Measurements from ENCODE around the gene SH2D3C. TPM values are rescaled to one million over a fixed set of nuclear protein-coding genes. Genes with fewer than 3 reads are reported as not detected.

The SH2D3C gene
- total RNA-seq, 1 donor from 2014 or later: 137 TPM

DNA sequence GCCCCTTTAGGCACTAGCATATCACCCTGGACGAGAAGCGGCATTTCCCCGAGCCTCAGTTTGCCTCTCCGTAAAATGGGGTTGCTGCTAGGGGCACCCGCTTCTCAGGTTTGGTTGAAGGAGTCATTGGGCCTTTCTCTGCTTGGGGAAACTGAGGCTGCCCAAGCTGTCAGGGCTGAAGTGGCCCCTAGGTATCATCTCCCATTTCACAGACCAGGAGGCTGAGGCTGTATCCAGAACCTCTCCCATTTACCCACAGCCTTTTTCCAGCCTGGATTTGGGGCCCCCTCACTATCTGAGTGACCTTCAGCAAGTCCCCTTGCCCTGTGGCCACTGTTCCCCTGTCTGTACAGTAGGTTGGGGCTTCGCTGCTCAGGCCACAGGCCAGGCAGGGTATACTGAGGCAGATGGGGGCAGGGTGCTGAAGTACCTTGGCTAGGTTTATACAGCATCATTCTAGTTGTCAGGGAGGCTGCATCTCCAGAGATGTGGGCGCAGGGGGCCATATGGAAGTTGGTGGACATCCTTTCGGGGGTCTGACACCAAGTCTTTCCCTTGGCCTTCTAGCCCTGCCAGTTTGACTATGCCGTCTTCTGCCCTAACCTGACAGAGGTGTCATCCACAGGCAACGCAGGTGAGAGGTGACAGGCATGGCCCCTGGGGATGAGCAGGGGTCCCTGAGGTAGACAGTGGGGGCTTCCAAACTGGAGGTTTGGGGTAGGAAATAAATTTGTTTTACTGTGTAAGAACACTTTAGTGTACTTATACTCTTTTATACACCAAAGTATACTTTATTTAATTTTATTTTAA, 32.1 kb upstream of the SH2D3C start:
- Mint-ChIP-seq H3K36me3 (ENCODE audit: low read depth, unreplicated experiment) (peaks cover 10% of the 10 kb centered on the region), H3K27ac (ENCODE audit: unreplicated experiment) (no peak overlapping the region), H3K4me1 (ENCODE audit: unreplicated experiment) (peaks cover 2% of the 10 kb centered on the region), H3K27me3 (ENCODE audit: unreplicated experiment) (peaks cover 23% of the 10 kb centered on the region), H3K9me3 (ENCODE audit: unreplicated experiment) (no peaks in the 10 kb centered on the region), H3K4me3 (ENCODE audit: unreplicated experiment) (no peak overlapping the region)
- TF ChIP-seq, protein P1, sequence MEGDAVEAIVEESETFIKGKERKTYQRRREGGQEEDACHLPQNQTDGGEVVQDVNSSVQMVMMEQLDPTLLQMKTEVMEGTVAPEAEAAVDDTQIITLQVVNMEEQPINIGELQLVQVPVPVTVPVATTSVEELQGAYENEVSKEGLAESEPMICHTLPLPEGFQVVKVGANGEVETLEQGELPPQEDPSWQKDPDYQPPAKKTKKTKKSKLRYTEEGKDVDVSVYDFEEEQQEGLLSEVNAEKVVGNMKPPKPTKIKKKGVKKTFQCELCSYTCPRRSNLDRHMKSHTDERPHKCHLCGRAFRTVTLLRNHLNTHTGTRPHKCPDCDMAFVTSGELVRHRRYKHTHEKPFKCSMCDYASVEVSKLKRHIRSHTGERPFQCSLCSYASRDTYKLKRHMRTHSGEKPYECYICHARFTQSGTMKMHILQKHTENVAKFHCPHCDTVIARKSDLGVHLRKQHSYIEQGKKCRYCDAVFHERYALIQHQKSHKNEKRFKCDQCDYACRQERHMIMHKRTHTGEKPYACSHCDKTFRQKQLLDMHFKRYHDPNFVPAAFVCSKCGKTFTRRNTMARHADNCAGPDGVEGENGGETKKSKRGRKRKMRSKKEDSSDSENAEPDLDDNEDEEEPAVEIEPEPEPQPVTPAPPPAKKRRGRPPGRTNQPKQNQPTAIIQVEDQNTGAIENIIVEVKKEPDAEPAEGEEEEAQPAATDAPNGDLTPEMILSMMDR (IDR thresholded peaks at IDR 0.05; ENCODE audit: unreplicated experiment): no peak
- DNase-seq (ENCODE audit: low spot score): no peak

DNA sequence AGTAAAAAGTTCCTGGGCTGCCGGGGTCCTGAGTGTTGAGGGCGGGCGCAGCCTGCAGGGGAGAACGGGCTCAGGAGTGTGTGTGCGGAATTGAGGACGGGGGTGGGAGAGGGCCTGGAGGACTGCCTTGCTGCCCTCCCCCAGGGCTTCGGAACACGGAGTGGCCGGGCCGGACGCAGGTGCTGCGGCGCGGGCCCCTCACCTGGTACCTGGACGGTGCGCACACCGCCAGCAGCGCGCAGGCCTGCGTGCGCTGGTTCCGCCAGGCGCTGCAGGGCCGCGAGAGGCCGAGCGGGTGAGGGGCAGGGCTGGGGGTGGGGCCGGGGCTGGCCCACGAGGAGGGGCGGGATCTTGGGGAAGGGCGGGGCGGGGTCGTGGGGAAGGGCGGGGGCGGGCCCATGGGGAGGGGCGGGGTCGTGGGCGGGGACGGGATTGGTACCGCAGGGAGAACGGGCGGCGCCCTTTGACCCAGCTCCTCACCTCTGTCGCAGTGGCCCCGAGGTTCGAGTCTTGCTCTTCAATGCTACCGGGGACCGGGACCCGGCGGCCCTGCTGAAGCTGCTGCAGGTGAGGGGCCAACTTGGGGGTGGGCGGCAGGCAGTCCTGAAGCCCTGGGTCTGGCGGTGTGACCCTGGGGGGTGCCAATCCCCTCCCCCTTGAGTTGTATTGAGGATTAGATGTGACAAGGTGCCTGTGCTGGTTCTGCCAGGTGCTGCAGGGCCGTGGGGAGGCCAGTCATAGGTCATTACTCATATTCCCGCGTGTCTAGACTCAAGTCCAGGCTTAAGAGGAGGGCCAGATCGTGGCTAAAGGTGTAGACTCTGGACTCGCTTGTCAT, 31.3 kb upstream of the SH2D3C start:
- Mint-ChIP-seq H3K4me1 (ENCODE audit: unreplicated experiment) (peaks cover 2% of the 10 kb centered on the region), H3K4me3 (ENCODE audit: unreplicated experiment) (no peak overlapping the region), H3K36me3 (ENCODE audit: low read depth, unreplicated experiment) (peaks cover 10% of the 10 kb centered on the region), H3K9me3 (ENCODE audit: unreplicated experiment) (no peaks in the 10 kb centered on the region), H3K27ac (ENCODE audit: unreplicated experiment) (no peak overlapping the region), H3K27me3 (ENCODE audit: unreplicated experiment) (peaks cover 21% of the 10 kb centered on the region)
- TF ChIP-seq, protein P1 (IDR thresholded peaks at IDR 0.05; ENCODE audit: unreplicated experiment): no peak
- peak; percentile 66 for DNase-seq (ENCODE audit: low spot score)

DNA sequence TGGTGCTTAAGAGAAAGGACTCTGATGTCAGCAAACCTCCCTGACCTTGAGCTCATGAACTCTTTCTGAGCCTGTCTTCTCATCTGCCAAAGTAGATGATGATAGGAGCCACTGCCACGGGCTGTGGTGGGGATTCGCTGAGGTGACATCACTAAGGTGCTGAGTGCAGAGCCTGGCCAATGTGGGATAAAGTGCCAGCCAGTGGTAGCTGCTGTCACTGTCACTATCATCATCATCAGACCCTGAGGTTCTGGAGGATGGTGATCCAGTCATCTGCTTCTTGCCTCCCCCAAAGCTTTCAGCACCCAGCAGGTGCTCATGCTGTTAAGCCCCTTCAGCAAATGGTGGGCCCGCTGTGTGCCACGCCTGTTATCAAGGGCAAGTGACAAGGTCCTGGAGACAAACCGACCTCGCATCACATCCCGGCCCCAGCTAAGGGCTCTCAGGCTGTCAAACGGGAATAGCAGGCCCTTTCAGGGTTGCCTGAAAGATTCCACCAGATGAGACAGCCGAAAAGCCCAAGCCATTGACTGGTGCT, 30.6 kb upstream of the SH2D3C start:
- H3K27me3 Mint-ChIP-seq (ENCODE audit: unreplicated experiment): peaks cover 20% of the 10 kb centered on the region
- no peak overlapping the region for H3K4me3 Mint-ChIP-seq (ENCODE audit: unreplicated experiment)
- H3K27ac Mint-ChIP-seq (ENCODE audit: unreplicated experiment): no peak overlapping the region
- TF ChIP-seq, protein P1 (IDR thresholded peaks at IDR 0.05; ENCODE audit: unreplicated experiment): no peak
- no peaks in the 10 kb centered on the region for H3K9me3 Mint-ChIP-seq (ENCODE audit: unreplicated experiment)
- DNase-seq (ENCODE audit: low spot score): no peak
- H3K36me3 Mint-ChIP-seq (ENCODE audit: low read depth, unreplicated experiment): peaks cover 10% of the 10 kb centered on the region
- peaks cover 5% of the 10 kb centered on the region for H3K4me1 Mint-ChIP-seq (ENCODE audit: unreplicated experiment)

DNA sequence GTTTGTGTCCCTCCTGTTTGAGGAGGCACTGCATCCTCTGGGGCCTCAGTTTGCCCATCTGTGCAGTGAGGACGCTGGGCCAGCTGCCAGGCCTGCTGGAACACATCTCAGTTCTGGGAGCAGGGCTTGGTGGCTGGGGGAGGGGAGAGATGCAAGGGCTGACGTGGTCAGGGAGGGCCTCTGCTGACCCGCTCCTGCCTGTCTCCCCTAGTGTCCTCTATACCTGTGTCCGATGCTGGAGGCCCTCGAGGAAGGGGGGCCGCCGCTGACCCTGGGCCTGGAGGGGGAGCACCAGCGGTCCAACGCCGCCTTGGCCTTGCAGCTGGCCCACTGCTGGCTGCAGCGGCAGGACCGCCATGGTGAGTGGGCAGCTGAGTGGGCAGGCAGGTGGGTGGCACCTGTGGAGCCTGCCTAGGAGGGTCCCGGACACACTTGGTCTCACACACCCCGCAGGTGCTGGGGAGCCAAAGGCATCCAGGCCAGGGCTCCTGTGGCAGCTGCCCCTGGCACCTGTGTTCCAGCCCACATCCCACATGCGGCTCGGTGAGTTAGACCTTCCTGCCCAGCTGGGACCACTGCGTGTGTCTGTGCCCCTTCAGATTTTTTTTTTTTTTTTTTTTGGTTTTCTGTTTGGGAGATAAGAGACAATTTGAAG, 30.0 kb upstream of the SH2D3C start:
- no peak for DNase-seq (ENCODE audit: low spot score)
- Mint-ChIP-seq H3K4me1 (ENCODE audit: unreplicated experiment) (peaks cover 5% of the 10 kb centered on the region), H3K9me3 (ENCODE audit: unreplicated experiment) (no peaks in the 10 kb centered on the region), H3K27me3 (ENCODE audit: unreplicated experiment) (peaks cover 15% of the 10 kb centered on the region), H3K36me3 (ENCODE audit: low read depth, unreplicated experiment) (peaks cover 10% of the 10 kb centered on the region), H3K4me3 (ENCODE audit: unreplicated experiment) (no peak overlapping the region), H3K27ac (ENCODE audit: unreplicated experiment) (no peak overlapping the region)
- TF ChIP-seq, protein P1 (IDR thresholded peaks at IDR 0.05; ENCODE audit: unreplicated experiment): no peak
